Activated gamma-delta T cell (primary cell): ENCODE measurements around the gene GPC6.

ENCODE experiments used
- DNase-seq: peaks from one replicate; lab custom pipeline; 2025; lab: John Stamatoyannopoulos, UW

Gene GPC6

GRCh38 chr13:93744033-93744432, 517.4 kb downstream of the GPC6 start:
- no peak for DNase-seq

DNA sequence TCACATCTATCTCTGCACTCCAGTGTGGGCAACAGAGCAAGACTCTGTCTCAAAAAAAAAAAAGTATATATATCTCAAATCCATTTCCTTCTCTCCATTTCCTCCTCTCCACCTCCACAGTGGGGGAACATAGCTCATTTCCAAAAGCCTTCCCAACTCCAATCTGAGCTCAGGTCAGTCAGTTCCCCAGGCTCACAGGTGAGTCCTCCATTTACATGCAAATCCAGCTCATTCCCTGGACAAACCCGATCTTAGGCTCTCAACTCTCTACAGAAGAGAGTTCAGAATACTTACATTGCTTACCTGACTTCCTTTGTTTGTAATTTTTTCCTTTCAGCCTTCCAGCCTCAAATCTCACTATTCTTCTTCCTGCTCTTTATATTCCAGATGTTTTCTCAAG, 518.3 kb downstream of the GPC6 start:
- DNase-seq = no peak

DNA sequence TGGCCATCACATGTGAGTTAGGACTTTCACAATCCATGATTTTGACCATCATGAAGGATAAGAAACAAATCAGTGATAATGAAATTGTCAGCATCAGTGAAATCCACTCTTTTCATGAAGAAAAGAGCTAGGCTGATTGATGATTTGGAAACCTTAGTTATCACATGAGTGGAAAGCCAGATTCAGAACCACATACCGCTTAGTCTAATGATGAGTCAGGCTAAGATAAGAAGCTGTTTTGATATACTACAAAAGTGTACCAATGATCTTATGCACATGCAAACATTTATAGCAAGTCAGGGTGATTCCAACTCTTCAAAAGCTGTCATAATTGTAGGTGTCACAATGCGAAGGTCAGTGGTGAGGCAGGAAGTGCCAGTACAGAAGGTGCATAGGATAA, 519.3 kb downstream of the GPC6 start:
- no peak for DNase-seq

DNA sequence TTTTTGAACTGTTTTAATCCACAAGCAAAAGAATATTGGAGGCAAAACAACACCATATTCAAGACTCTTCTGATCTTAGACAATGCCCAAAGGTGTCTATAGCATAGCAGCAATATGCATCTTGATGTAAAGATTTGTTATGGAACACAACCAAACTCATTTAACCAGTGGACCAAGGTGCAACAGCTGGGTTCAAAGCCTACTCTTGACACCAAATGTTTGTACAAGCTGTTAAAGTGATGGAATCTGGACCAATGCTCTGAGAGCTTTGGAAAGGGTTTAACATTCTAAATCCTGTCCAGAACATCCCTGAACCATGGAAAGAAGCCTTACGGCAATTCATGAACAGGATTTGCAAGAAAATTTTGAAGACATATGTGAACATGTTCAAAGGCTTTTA, 520.0 kb downstream of the GPC6 start:
- no peak for DNase-seq

DNA sequence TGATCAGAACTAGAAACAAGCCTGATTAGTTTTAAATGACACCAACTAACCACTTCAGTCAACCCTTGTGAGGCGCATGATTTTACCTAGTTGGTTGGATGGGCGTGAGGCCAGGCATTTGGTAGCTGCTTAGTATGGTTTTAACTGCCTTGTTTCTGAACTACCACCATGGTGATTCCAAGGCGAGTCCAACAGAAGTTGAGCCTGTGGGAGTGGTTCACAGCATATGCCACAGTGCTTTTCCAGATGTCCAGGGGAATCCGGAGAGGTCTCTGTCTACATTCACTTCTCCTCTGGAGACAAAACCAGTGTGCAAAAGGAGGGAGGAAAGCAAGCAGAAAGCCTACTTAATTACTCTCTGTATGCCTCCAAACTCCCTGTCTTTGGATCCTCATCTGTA, 524.1 kb downstream of the GPC6 start:
- no peak for DNase-seq

GRCh38 chr13:93751117-93751516, 524.5 kb downstream of the GPC6 start:
- DNase-seq = no peak

DNA sequence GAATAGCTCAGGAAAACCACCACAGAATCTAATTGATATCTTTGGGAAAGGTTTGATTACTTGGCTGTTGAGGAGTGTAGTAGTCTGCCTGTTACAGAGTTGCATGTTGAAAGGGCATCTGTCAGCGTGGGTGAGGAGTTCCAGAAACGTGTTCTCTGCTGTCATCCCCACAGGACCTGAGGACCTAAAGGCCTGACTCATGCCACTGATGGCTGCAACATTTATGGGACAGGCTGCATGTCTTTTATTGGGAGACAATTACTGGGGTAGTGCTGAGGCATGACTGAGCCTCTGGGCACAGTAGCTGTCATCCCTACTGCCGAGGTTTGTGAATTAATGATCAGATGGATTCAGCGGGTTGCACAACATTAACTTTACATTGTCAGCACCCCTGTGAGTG, 525.9 kb downstream of the GPC6 start:
- no peak for DNase-seq

DNA sequence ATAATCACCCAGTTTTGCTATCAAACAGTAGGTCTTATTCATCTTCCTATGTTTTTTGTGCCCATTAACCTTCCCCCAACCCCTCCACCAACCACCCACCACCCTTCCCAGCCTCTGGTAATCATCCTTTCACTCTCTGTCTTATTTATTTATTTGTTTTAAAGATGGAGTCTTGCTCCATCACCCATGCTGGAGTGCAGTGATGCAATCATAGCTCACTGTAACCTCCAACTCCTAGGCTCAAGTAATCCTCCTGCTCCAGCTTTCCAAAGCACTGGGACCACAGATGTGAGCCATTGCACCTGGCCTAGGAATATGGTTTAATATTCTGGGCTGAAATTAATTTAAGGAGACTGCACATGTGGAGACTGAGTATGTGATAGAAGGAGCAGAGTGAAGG, 527.0 kb downstream of the GPC6 start:
- no peak for DNase-seq

DNA sequence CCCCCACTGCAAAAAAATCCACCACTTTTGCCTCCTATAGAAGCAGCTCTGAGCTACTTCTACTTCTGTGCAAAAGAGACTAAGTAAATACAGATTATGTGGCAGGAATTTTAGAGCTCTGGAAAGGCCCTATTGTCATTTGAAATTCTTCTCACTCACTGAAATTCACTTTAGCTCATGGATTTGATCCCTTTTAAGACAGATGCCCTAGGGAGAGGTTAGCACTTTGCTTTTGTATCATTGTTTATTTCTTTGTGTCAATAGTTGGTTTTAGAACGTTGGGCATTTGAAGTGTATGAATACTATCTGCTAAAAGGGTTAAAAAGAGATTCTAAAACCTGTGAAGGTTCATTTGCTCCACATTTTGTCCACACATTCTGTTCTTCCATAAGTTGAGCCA, 528.7 kb downstream of the GPC6 start:
- no peak for DNase-seq

DNA sequence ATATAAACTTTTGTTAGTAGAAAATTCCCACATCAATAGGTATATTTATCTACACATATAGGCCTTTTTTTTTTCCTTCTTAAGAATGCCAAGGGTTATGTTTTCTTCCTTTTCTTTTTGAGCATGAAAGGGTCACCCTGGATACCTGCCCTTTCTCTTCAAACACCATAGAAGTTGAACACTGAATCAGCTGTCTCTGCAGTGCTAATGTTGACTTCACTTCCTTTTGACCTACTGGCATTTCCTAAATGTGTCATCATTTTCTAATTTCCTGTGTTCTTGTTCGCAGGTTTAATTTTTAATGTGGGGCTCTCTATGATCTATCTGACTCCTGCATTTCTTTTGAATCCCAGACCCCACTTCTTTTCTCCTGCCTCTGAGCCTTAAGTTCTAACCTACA, 532.0 kb downstream of the GPC6 start:
- no peak for DNase-seq

DNA sequence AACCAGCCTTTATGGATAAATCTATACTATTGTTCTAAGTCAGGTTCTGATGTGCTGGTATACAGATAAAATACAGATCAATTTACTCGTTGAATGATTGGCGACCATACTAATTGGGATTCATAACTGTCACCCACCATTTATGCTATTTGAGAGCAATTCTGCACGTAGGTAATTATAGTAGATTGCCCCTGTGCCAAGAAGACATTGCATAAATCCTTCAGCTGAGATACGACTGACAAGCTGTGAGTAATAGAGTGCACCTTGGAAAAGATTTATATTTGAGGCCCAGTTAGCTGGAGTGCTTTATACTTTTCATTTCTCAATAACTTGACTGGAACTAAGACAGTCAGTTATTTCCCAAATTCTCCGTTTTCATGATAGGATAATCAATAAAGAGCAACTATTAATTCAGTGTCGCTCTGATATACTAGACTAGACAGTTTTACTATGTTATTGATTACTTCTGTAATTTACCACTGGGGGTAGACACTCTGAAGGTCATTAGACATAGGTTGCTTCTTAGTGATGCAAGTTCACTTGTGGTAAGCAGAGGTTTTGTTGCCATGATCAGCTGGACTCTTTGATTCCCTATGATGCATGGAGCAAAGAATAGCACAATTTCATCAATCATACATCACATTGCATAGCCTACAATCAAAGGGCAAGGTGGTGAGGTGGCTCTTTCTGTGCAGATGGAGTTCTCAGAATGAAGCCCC, 536.3 kb downstream of the GPC6 start:
- DNase-seq = no peak

DNA sequence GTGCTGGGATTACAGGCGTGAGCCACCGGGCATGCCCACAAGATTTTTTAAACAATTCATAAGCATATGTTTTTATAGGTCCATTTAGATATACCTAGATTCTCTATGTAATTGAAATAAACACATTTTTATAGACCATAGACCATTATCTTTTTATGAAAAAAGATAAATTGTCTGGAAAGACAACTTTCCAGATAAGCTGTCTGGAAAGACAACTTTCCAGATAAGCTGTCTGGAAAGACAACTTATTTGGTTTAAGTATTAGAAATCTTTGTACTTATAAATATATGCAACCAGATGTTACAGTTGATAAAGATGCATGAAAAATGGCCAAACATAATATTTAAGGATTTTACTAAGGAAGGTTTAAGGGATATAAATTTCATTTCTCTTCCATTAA, 538.5 kb downstream of the GPC6 start:
- DNase-seq = no peak

GRCh38 chr13:93765811-93766210, 539.2 kb downstream of the GPC6 start:
- DNase-seq = no peak

DNA sequence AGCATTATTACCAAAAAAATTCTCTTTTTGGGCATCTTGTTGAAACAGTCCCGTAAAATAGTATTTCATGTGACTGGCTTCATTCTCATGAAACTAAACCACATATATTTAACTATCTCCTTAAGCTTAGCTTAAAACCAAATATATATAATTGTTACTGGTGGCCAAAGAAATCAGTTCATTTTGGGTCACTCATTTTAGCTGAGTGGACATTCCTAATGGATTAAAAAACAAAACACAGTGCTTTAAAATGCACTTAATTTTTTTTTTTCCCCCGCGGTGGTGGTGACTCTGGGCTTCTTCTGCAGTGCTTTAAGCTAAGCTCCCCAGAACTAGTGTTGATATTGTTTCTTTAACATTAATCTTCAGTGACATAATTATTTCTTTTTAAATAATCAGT, 540.1 kb downstream of the GPC6 start:
- DNase-seq = no peak

- DNase-seq = no peak
Measured at GRCh38 chr13:93767180-93767916, 540.7 kb downstream of the GPC6 start.

- DNase-seq = no peak
Measured at GRCh38 chr13:93767917-93768409, 541.4 kb downstream of the GPC6 start.

DNA sequence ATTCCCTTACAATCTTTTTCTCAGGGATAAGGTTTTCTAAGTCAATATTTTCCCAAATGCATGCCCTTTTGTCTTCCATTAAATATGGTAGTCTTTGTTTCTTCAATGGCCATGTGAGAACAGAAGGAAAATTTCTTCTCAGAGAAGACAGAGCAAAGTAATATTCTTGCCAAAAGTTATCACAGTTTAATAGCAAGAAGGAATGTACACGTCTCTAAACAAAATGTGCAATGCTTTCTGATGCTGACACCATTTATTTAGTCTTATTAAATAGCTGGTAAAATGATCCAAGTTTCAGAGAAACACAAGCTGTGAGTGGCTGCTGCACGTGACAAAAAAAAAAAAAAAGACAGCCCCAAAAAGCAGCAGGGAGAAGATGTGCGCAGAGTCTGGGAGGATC, 542.5 kb downstream of the GPC6 start:
- no peak for DNase-seq

DNA sequence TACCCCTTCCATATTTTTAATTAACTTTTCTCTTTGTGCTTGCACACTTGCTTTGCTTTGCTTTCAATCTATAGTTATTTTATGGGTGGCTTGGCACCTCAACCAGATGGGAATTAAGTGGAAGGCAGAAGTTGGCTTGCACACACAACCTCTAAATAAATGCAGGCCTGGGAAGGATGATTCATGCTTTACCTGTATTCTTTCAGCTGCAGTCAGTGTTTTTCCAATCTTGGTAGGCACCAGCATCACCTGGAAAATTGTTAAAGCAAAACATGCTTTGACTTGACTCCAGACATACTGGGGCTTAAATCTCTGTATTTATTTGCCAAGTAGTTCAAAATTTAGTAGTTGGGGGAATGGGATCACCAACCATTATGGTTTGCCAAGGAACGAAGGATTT, 543.0 kb downstream of the GPC6 start:
- DNase-seq = no peak

DNA sequence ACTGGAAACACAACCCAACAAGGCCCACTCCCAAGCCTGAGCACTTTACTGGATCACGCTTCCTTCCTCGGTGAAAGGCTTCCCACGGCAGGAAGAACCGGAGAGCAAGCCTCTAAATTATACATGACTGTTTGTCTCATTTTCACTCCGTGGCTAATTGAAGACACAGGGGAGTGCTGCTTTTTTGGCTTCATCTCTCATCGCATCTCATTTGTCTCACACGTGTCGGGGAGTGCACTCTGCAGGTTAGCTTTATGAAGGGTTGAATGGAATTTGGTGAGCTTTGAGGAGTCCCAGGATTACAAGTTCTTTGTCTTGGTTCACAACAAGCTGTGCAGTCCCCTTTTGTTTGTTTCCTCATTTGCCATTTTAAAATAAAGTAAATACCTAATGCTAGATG, 544.6 kb downstream of the GPC6 start:
- DNase-seq = no peak

GRCh38 chr13:93771782-93772181, 545.2 kb downstream of the GPC6 start:
- DNase-seq = no peak

DNA sequence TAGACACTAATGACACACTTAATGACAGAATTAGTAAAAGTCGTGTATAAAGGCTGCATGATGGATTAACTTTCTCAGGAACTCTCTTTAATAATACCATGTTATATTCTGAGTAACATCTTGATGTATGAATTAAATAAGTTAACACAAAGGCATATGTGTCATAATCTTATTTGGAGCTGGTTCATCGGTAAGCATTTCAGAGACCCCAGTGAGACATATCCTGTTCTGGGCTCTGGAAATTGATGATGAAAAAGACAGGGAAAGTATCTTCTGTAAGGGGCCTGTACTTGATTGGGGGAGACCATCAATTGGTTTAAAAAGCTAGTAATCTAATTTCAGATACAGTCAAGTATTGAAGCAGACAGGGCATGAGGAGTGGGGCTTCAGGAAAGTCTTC, 547.9 kb downstream of the GPC6 start:
- no peak for DNase-seq

DNA sequence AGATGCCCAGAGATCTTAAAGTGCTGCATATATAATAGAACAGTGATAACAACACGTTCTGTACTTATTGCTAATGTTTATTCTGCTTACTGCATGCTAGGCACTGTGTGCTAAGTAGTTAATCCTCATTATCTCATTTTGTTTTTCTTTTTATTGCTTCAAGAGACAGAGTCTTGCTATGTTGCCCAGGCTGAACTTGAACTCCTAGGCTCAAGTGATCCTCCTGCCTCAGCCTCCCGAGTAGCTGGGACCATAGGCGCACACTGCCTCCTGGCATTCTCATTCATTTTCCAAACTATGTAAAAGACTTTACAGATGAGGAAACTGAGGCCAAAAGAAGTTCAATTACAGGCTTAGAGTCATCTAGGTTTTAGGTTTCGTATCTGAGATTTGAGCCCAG, 548.4 kb downstream of the GPC6 start:
- no peak for DNase-seq

- DNase-seq = no peak
Measured at GRCh38 chr13:93775507-93776108, 549.0 kb downstream of the GPC6 start.
